GM21528 (cell line): Measurements from ENCODE around the gene VGLL4.
"Not testable (repeated sequence)": the region's sequence is repeated elsewhere in the genome, so short reads cannot be mapped to it uniquely, and the experiment has no call there.

Source experiments
- ATAC-seq: cut with Tn5 transposase; IDR thresholded peaks from one replicate; pipeline ENCODE4 v1.9.1; 2021; ENCODE audit warnings: mild to moderate bottlenecking, moderate library complexity; ENCODE audit not compliant: unreplicated experiment, low FRiP score

The VGLL4 gene

GRCh38 chr3:11538581-11538980, 105.1 kb downstream of the VGLL4 start:
- no peak for ATAC-seq

GRCh38 chr3:11536936-11537612, 106.6 kb downstream of the VGLL4 start:
- ATAC-seq = no peak

GRCh38 chr3:11536132-11536935, 107.4 kb downstream of the VGLL4 start:
- ATAC-seq = no peak

GRCh38 chr3:11535243-11535960, 108.3 kb downstream of the VGLL4 start:
- ATAC-seq = no peak

- ATAC-seq = no peak
Measured at GRCh38 chr3:11534793-11535101, 109.0 kb downstream of the VGLL4 start.

GRCh38 chr3:11534011-11534792, 109.5 kb downstream of the VGLL4 start:
- ATAC-seq = no peak

- no peak for ATAC-seq
Measured at GRCh38 chr3:11532931-11533391, 110.8 kb downstream of the VGLL4 start.

- ATAC-seq = no peak
Measured at GRCh38 chr3:11530153-11530721, 113.5 kb downstream of the VGLL4 start.

GRCh38 chr3:11529281-11529680, 114.4 kb downstream of the VGLL4 start:
- no peak for ATAC-seq

GRCh38 chr3:11526121-11526520, 117.6 kb downstream of the VGLL4 start:
- not testable (repeated sequence) for ATAC-seq

- no peak for ATAC-seq
Measured at GRCh38 chr3:11523572-11524101, 120.1 kb downstream of the VGLL4 start.

- ATAC-seq = no peak
Measured at GRCh38 chr3:11522953-11523571, 120.7 kb downstream of the VGLL4 start.

- ATAC-seq = no peak
Measured at GRCh38 chr3:11522398-11522715, 121.4 kb downstream of the VGLL4 start.

GRCh38 chr3:11521167-11521566, 122.5 kb downstream of the VGLL4 start:
- no peak for ATAC-seq

- ATAC-seq = no peak
Measured at GRCh38 chr3:11517601-11518000, 126.1 kb downstream of the VGLL4 start.

GRCh38 chr3:11514191-11514821, 129.4 kb downstream of the VGLL4 start:
- no peak for ATAC-seq

GRCh38 chr3:11513817-11514135, 129.9 kb downstream of the VGLL4 start:
- no peak for ATAC-seq

GRCh38 chr3:11513125-11513816, 130.4 kb downstream of the VGLL4 start:
- ATAC-seq = not testable (repeated sequence)

- not testable (repeated sequence) for ATAC-seq
Measured at GRCh38 chr3:11511606-11512005, 132.1 kb downstream of the VGLL4 start.
